NCI-H460 (cell line): Measurements from ENCODE around the gene C18orf63. TPM values are rescaled to one million over a fixed set of nuclear protein-coding genes. Genes with fewer than 3 reads are reported as not detected.

Experiments
- DNase-seq: peaks from one replicate; pipeline ENCODE4 v3.0.0-alpha.2; 2016; ENCODE audit warnings: low read depth; ENCODE audit errors: extremely low read depth
- total RNA-seq: library from RNA; depleted of rRNA; stranded (reverse); fragments of >200 nt; shearing (Covaris generic); gene quantifications from 2 replicates; pipeline ENCODE4 v1.2.3, GENCODE V29; 2014

C18orf63 gene
- total RNA-seq, 1 experiment from 2014 or later, result not detected

GRCh38 chr18:74368901-74369705, 53.5 kb downstream of the C18orf63 start:
- no peak for DNase-seq

DNA sequence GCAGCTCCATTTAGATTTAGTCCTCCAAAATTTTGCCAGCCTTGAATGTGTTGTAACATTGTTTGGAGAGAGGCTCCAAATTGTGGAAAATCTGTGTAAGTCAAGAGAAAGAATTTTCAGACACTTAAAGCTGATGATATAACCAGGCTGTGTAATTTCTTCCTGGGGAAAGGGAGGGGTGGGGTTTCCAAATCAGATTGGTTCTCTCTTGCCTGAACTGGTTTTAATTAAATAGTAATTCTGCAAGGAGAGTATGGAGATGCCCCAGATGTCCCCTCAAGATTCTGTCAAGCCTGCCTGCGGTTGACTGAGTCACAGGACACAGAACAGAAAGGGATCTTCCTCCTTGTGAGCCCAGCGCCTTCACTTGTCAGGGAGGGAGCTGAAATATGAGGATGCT, 54.5 kb downstream of the C18orf63 start:
- no peak for DNase-seq

- no peak for DNase-seq
Measured at GRCh38 chr18:74373428-74373827, 57.8 kb downstream of the C18orf63 start.

- DNase-seq, result no peak
Measured at GRCh38 chr18:74375999-74376398, 60.4 kb downstream of the C18orf63 start.

- DNase-seq, result no peak
Measured at GRCh38 chr18:74376523-74376922, 60.9 kb downstream of the C18orf63 start.

GRCh38 chr18:74377776-74378175, 62.1 kb downstream of the C18orf63 start:
- DNase-seq, result no peak

- DNase-seq, result no peak
Measured at GRCh38 chr18:74378179-74378682, 62.6 kb downstream of the C18orf63 start.

GRCh38 chr18:74380916-74381315, 65.3 kb downstream of the C18orf63 start:
- DNase-seq, result no peak

GRCh38 chr18:74381621-74382295, 66.1 kb downstream of the C18orf63 start:
- DNase-seq, result no peak

GRCh38 chr18:74382481-74383017, 66.9 kb downstream of the C18orf63 start:
- DNase-seq, result no peak

GRCh38 chr18:74387383-74387782, 71.7 kb downstream of the C18orf63 start:
- DNase-seq, result no peak

GRCh38 chr18:74388227-74388626, 72.6 kb downstream of the C18orf63 start:
- DNase-seq, result no peak

GRCh38 chr18:74389171-74389927, 73.7 kb downstream of the C18orf63 start:
- no peak for DNase-seq

DNA sequence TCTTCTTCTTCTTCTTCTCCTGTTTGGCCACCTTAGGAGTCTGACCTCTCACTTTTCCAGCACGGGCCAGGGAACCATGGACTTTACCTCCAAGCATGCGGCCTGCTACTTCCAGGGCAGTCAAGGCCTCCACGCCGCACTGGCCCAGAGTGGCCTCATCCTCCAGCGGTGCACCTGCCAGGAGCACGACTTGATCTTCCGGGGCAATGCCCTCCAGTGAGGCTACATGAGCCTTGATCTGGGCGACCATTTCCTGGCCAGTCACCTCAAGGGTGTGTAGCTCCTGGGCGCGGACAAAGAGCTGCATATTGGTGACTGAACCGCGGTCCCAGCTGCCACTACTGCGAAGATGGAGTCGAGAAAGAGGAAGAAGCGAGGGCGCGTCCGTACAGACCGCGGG, 74.4 kb downstream of the C18orf63 start:
- no peak for DNase-seq

GRCh38 chr18:74390900-74391299, 75.3 kb downstream of the C18orf63 start:
- no peak for DNase-seq

DNA sequence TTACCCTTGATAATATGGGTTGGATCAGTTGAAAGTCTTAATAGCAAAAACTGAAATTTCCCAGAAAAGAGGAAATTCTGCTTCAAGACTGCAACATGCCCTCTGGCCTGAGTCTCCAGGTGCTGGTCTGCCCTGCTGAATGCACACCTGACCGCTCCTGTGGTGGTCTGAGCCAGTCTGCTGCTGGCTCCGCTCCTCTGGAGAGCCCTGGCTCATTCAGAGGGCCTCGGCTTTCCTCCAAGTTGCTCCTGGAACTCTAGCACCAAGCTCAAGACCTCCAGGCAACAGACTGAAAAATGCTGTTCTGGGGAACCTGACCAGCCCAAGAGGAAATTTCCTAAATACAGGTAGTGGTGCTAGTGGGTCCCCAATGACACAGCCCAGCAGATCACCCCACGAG, 76.7 kb downstream of the C18orf63 start:
- DNase-seq, result no peak

DNA sequence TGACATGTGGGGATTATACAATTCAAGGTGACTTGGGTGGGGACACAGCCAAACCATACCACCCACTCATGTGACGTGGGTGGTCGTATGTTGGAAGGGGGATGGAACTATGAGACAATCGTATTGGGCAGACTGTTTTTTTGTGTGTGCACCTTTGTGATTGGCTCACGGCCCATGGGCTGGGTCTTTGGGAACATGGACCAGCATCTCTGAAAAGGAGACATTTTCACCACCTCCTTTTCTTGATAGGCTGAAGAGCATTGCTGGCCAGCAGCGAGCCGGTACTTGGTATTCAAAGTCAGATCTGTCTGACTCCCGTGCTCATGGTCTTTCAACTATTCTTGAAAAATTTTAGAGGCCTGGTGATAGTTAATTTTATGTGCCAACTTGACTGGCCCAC, 79.4 kb downstream of the C18orf63 start:
- no peak for DNase-seq

GRCh38 chr18:74395648-74396154, 80.1 kb downstream of the C18orf63 start:
- no peak for DNase-seq

GRCh38 chr18:74396171-74397169, 80.8 kb downstream of the C18orf63 start:
- no peak for DNase-seq

GRCh38 chr18:74397572-74397971, 81.9 kb downstream of the C18orf63 start:
- DNase-seq, result no peak
